GM21381 (cell line): ENCODE measurements around the gene COX5B.
A peak's percentile ranks its signal among the peaks of the same experiment; 100 is the strongest.

Experiments
- ATAC-seq: cut with Tn5 transposase; IDR thresholded peaks from one replicate; pipeline ENCODE4 v1.9.1; 2021; ENCODE audit warnings: mild to moderate bottlenecking, moderate library complexity; ENCODE audit not compliant: unreplicated experiment

Gene COX5B

GRCh38 chr2:97653874-97654273, 8.0 kb downstream of the COX5B start:
- no peak for ATAC-seq

- ATAC-seq = no peak
Measured at GRCh38 chr2:97654309-97654708, 8.4 kb downstream of the COX5B start.

GRCh38 chr2:97654791-97655190, 8.9 kb downstream of the COX5B start:
- no peak for ATAC-seq

- no peak for ATAC-seq
Measured at GRCh38 chr2:97656129-97656755, 10.4 kb downstream of the COX5B start.

- no peak for ATAC-seq
Measured at GRCh38 chr2:97656905-97657587, 11.2 kb downstream of the COX5B start.

GRCh38 chr2:97657986-97658690, 12.3 kb downstream of the COX5B start:
- no peak for ATAC-seq

GRCh38 chr2:97658691-97659157, 12.9 kb downstream of the COX5B start:
- no peak for ATAC-seq

GRCh38 chr2:97659256-97660043, 13.6 kb downstream of the COX5B start:
- ATAC-seq = no peak

GRCh38 chr2:97660044-97660774, 14.3 kb downstream of the COX5B start:
- no peak for ATAC-seq

GRCh38 chr2:97660775-97661389, 15.0 kb downstream of the COX5B start:
- ATAC-seq = no peak

GRCh38 chr2:97661927-97662326, 16.1 kb downstream of the COX5B start:
- ATAC-seq = no peak

- ATAC-seq = no peak
Measured at GRCh38 chr2:97662386-97662894, 16.6 kb downstream of the COX5B start.

- peak; percentile 40 for ATAC-seq
Measured at GRCh38 chr2:97662895-97663625, 17.2 kb downstream of the COX5B start.

GRCh38 chr2:97663626-97663961, 17.7 kb downstream of the COX5B start:
- ATAC-seq = no peak

- ATAC-seq = peak; percentile 83
Measured at GRCh38 chr2:97663962-97664635, 18.2 kb downstream of the COX5B start, which contains the start of gene ACTR1B. ACTR1B (minus strand) TSS chr2:97664044; CDS start chr2:97663890, 154 bp downstream.

- ATAC-seq = no peak
Measured at GRCh38 chr2:97664636-97664970, 18.7 kb downstream of the COX5B start.

- no peak for ATAC-seq
Measured at GRCh38 chr2:97669448-97669847, 23.6 kb downstream of the COX5B start, which contains the start of gene C2orf92. C2orf92 (plus strand) TSS chr2:97669713; CDS start chr2:97669789, 76 bp downstream.

GRCh38 chr2:97670471-97670870, 24.6 kb downstream of the COX5B start:
- ATAC-seq = no peak

- ATAC-seq = no peak
Measured at GRCh38 chr2:97671526-97671925, 25.7 kb downstream of the COX5B start.
